Lung microvascular endothelial cell (primary cell): ENCODE data around the gene NKG7. TPM values are rescaled to one million over a fixed set of nuclear protein-coding genes. Genes with fewer than 3 reads are reported as not detected.

ENCODE experiments used
- DNase-seq, 2 donors: peaks; one replicate each; pipeline versions ENCODE4 v3.0.0 to v3.0.0-alpha.2; 2010; ENCODE audit warnings: low read depth in 2 of 2
- total RNA-seq: library from RNA; depleted of rRNA; stranded (reverse); fragments of >200 nt; gene quantifications from 2 replicates; pipeline ENCODE4 v1.2.1, GENCODE V29; 2014

The NKG7 gene
- total RNA-seq, 1 donor from 2014 or later: not detected

DNA sequence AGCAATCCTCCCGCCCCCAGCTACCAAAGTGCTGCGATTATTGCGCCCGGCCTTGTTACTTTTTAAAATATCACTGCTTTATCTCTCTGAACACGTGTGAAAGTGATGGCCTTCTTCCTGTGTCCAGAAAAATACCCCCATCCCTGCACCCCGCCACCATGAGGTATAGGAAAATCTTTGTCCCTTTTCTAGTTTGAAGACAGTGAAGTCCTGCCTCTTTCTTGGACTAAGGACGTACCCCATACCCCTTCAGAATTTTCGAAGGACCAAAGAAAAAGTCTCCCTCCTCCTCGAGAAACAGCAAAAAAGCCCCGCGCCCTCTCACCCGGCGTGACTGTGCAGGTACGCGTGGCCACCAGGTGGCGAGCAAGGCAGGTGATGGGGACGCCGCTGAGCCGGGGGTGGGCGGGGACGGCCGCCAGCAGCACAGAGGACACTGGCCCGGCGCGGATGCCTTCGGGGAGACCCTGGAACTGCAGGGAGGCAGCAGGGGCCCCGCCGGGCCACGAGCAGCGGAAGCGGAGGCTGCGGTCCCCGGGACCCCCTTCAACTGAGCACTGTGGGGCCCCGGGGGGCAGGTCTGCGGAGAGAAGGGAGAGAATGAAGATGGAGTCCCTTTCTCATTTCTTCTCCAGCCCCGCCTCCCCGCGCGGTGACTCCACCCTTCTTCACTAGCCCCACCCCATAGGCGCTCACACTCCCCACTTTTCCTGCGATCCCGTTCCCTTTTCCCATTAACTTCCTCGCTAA lies 33.7 kb downstream of the NKG7 start:
- peak; percentile 74 to 86 for DNase-seq

DNA sequence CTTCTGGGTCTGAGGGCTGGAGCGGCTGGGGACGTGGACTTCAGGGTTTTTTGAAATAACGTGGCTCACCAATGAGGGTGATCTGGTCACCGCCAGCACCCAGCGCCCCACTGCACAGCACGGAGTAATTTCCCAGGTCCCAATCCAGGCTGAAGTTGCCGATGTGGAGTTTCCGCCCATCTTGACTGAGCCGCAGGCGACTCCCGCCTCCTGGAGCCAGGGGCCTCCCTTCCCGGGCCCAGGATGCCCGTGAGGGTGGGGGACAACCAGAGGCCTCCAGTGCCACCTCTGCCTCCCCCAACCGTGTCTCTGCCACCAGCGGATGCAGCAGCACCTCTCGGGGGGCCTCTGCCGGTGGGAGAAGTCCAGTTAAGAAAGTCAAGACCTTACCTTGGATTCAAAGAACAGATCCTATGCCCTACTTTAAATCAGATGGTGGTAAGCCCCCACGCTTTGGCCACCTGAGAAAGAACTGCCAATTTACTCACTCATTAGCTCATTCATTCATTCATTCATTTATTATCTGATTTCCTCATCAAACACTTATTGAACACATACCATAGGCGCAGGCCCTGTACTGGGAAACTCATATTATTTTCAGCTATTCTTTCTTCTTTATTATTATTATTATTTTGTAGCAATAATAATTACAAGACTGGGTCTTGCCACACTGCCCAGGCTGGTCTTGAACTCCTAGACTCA lies 34.4 kb downstream of the NKG7 start:
- DNase-seq: no peak

DNA sequence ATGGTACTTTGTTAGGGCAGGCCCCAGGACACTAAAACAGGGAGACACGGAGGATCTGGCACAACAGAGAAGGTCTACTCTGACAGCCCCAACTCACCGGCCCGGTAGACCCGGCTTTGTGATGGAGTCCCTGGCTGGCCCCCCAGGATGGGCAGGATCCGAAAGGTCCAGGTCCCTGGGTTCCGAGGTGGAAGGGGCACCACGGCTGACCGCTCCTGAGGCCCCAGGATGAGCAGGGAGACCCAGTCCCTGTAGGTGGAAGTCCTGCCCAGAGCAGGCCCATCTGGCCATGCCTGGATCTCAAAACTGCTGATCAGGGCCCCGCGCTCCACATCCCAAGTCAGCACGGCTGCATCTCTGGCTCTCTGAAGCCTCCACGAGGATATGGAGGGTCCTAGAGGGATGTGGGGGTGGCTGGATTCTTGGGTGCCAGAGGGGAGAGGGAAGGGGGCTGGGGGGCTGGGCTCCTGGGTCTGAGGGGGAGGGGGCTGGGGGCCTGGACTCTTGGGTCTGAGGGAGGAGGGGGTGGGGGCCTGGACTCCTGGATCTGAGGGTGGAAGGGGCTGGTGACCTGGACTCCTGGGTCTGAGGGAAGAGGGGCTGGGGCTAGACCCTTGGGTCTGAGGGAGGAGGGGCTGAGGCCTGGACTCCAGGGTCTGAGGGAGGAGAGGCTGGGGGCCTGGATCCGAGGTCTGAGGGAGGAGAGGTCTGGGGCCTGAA lies 35.2 kb downstream of the NKG7 start:
- no peak for DNase-seq

DNA sequence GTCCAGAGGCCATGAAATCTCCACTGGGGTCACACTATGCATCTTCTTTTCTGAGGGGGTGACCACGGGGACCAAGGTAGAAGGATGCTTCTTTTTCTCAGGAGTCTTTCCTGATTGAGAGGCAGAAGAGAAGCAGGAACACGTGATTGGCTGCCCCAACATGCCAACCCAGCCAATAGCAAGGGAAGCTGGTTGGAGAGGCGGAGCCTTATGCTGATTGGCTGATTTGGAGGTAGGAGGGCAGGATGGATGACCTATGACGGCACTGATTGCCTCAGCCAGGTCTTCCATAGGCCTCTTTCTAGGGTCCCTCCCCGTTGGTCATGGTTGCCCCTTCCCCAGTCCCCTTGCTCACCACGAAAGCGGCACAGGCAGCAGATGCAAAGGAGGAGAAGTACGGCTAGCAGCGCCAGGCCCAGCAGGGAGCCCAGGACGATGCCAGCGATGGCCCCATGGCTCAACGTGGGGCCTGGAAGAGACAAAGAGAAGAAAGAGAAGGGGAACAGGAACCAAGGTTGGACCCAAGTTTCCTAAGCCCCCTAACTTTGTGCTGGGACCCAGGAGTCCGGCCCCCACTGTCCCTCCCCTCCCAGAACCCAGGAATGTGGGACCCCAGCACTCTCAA lies 38.5 kb downstream of the NKG7 start:
- peak in 1 of 2 donors; percentile 28 for DNase-seq

DNA sequence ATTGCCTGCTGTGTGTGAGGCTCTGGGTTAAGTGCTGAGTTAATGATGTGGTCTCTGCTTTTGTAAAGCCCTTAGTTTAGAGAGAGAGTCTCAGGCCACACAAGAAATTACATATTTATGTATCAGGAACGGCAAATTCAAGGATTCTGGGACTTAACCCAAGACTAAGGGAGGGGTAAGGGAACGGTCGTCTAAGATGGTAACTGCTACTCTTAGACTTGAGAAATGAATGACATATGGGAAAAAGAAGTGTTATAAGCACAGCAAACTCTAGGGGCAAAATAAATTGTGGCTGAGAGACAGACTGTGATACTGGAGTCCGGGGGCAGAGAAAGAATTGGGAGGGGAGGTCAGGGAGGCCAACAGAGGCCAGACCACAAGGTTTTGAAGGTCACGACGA lies 40.7 kb downstream of the NKG7 start:
- no peak for DNase-seq

DNA sequence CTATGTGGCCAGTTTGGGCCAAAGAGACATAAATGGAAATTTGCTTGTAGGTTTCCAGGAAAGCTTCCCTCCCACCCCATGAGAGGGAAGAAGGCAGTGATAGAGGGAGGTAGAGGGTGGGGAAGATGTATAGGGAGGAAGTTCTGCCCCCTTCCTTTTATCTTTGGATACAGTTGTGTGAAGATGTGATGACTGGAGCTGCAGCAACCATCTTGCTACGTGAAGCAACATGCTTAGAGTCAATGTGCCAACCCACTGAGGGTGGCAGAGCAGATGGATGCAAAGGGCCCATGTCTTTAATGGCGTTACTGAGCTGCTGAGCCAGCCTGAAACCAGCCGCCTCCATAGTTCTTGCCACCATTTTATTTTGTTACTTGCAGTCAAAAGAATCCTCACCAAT lies 41.3 kb downstream of the NKG7 start:
- no peak for DNase-seq

DNA sequence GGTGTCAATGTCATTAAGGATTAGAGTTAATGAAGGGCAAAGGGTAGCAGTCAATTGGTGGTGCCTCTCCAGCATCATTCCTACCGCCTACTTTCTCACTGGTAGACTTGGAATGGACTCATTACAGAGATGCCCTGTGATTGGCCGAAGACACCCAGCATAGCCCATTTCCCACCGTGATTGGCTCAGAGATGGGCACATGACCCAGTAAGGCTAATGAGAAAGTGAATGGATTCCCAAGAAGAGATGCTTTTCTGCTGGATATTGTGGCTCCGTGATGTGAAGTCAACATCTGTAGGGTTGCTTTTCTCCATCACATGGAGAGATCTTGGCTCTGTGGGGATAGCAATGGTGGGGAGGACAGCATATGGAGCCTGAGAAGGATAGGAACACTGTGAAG lies 42.1 kb downstream of the NKG7 start:
- no peak for DNase-seq

DNA sequence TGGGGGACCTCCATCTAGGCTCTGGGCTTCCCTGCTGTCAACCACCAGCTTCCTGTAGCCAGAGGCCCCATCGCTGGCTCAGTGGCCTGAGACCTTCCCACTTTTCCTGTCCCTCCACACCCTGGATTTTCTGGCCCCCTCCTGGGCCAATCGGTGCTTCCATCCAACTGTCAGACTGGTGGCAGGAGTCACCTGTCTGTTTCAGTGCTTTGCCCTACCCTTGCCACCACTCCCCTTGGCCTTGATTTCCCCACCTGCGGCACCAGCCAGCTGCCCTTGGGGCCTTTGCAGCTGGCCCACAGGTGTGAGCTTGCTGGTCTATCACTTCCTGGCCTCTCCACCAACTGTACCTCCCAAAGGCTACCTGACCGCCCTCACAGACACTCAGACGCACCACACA lies 43.0 kb downstream of the NKG7 start:
- DNase-seq: no peak

DNA sequence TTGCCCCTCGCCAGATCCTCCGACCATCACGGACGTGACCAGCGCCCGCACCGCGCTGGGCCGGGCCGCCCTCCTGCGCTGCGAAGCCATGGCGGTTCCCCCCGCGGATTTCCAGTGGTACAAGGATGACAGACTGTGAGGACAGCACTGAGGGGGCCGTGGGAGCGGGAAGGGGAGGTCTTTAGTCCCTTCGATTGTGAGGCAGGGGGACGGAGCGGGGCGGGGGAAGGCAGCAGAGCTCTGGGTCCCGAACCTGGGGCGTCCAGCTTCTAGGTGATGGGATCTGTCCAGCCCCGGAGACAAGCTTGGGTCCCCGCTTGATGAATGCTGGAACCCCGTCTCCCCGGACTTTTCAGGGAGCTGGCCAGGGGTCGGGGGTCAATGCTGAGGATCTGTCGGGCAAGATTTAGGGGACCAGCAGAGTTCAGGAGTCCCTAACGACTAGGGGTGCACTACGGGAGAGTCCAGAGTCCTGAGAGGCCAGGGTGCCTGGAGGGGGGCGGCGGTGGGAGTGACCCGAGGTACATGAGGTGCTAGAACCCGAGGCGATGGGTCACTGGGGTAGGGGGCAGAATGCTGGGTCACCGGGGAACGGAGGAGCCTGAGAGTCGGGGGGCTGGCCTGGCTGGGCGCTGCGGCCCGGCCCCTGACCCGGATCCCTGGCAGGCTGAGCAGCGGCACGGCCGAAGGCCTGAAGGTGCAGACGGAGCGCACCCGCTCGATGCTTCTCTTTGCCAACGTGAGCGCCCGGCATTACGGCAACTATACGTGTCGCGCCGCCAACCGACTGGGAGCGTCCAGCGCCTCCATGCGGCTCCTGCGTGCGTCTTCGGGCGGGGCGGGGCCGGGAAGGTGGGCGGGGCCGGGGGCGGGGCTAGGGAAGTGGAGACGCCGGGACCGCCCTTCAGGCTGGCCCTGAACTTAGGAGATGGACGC lies 45.1 kb downstream of the NKG7 start:
- peak; percentile 48 to 59 for DNase-seq

DNA sequence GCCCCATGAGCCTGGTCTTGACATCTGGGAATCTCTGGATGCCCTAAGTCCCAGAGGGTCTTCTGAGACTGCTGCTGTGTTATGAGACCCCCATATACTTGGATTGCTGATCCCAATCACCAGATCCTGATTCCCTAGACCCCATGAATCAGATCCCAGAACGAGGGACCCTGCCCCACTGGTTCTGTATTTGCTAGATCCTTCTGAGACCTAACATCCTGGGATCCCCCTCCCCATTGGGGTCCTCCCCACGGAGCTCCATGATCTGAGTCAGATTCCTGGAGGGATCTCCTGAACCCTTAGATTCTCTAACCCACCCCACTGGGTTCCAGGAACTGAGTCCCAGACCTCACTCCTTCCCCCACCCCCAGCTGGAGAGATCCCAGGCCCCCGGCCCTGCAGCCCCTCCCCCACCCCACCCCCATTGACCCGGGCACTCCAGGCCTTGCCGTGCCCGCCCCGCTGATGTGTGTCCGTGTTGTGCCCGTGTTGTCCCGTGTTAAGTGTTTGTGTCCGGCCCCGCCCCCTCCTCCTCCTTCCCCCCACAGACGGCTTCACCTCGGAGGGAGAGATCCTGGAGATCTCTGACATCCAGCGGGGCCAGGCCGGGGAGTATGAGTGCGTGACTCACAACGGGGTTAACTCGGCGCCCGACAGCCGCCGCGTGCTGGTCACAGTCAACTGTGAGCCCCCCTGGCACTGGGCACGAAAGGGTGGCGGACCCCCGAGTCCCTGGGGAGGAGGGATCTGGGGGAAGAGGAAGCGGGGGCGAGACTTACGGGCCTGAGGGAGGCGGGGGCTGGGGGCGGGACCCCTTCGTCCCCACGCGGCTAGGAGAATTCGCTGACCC lies 46.0 kb downstream of the NKG7 start:
- no peak for DNase-seq

DNA sequence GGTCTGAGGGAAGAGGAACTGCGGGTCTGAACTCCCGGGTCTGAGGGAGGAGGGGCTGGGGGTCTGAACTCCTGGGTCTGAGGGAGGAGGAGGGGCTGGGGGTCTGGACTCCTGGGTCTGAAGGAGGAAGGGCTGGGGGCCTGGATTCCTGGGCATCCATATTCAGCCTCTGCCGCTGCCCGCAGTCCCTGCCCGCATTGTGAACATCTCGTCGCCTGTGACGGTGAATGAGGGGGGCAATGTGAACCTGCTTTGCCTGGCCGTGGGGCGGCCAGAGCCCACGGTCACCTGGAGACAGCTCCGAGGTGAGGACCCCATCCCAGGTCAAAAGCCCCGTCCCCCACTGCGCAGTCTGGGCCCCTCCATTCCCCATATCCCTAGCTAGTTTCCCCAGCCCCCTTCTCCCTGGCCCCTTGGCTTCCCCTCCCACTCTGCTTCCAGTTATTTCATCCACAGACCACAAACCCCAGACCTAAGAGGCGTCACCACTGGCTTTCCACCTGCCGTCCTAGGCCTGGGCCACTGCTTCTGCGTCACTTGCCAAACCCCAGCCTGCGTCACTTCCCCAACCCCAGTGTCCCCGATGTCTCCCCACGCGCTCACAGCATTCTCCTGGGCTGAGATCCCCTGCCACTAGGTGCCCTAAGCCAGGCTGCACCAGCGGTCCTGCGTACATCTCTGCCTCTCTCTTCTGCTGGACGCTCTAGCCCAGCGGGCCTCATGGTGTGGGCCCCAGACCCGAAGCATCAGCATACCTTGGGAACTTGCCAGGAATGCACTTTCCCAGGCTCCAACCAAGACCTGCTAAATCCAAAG lies 47.1 kb downstream of the NKG7 start:
- no peak for DNase-seq

DNA sequence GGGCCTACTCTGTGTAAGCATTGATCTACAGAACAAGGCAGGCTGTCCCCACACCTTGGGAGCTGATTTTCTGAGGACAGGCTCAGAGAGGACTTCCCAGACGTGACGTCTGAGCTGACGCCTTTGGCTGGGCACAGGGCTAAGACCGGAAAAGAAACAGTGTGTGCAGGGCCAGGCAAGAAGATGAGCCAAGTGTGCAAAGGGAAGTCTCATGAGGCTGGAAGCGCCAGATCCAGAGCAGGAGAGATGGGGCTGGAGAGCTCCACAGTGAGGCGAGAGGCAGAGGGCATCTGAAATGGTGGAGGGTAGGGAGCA lies 48.3 kb downstream of the NKG7 start:
- DNase-seq: no peak

DNA sequence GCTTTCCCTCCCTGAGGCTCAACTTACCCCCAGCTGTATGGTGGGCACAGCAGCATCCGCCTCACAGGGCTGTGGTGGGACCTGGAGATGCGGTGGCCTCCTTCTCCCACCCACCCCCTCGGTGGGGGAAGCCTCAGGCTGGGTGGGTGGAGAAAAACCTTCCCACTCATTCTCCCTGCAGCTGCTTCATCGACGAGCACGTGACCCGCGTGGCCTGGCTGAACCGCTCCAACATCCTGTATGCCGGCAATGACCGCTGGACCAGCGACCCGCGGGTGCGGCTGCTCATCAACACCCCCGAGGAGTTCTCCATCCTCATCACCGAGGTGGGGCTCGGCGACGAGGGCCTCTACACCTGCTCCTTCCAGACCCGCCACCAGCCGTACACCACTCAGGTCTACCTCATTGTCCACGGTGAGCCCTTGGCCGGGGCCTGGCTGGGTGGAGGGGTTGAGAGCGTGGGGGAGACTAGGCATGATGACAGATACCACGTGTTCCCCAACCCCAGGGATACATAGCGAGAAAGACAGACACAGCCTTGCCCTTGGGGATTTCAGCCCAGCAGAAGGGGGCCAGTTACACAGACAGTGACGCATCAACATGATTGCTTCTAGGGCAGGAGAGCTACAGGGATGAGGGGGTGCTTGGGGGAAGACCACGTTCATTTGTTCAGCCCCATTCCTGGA lies 48.8 kb downstream of the NKG7 start:
- DNase-seq: no peak

DNA sequence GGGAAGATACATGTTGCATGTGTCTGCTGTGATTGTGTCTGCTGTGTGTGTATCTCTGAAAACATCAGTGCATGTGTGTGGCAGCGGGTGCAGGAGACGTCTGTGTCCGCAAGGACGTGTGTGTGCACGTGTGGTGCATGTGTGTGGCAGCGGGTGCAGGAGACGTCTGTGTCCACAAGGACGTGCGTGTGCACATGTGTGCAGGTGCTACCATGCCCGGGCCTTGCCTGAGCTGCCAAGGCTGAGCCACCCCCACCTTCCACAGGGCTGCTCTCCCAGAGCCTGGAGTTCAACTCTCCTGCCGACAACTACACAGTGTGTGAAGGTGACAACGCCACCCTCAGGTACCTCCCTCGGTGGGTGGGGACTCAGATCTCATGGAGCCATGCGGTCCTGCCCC lies 50.7 kb downstream of the NKG7 start:
- DNase-seq: no peak

Other genes with a start within 250 kb of the NKG7 start
- 0.20 and 0.22 TPM in 2 replicates for gene SIGLEC9, start 247.7 kb downstream of the NKG7 start, total RNA-seq
- not detected in 2 replicates for gene SIGLEC7, start 230.4 kb downstream of the NKG7 start, total RNA-seq
- gene CD33, start 147.6 kb downstream of the NKG7 start, total RNA-seq: not detected in 2 replicates
- not detected in 2 replicates for gene SIGLECL1, start 121.6 kb downstream of the NKG7 start, total RNA-seq
- not detected in 2 replicates for gene IGLON5, start 61.0 kb downstream of the NKG7 start, total RNA-seq
- gene VSIG10L, start 30.5 kb downstream of the NKG7 start, total RNA-seq: under 0.01 TPM in 2 replicates
- 71.7 and 82.9 TPM in 2 replicates for gene ETFB, start 6.3 kb downstream of the NKG7 start, total RNA-seq
- gene CLDND2, start 3.7 kb downstream of the NKG7 start, total RNA-seq: not detected in 2 replicates
- not detected in 2 replicates for gene LIM2, start 15.3 kb upstream of the NKG7 start, total RNA-seq
- gene C19orf84, start 17.9 kb upstream of the NKG7 start, total RNA-seq: not detected in 2 replicates
- gene SIGLEC10, start 45.0 kb upstream of the NKG7 start, total RNA-seq: not detected in 2 replicates
- not detected in 2 replicates for gene SIGLEC8, start 85.8 kb upstream of the NKG7 start, total RNA-seq
- not detected in 2 replicates for gene CEACAM18, start 105.9 kb upstream of the NKG7 start, total RNA-seq
- gene SIGLEC12, start 129.1 kb upstream of the NKG7 start, total RNA-seq: not detected in 2 replicates
- not detected in 2 replicates for gene SIGLEC6, start 159.0 kb upstream of the NKG7 start, total RNA-seq
- 2.4 and 3.4 TPM in 2 replicates for gene ZNF175, start 198.6 kb upstream of the NKG7 start, total RNA-seq